Osteoblast (primary cell): ENCODE results near the gene C5orf15. TPM values are rescaled to one million over a fixed set of nuclear protein-coding genes. Genes with fewer than 3 reads are reported as not detected.

Source experiments
- DNase-seq: peaks from one replicate; pipeline ENCODE4 v3.0.0; 2011; ENCODE audit warnings: low spot score, mixed read lengths; ENCODE audit not compliant: insufficient read length; ENCODE audit errors: missing footprints
- H2AFZ ChIP-seq: 2 replicates; pipeline ENCODE4 v1.6.0; 2011; ENCODE audit warnings: mild to moderate bottlenecking, low read length
- H3K27ac ChIP-seq: 2 replicates; pipeline ENCODE4 v1.5.1; 2011; ENCODE audit warnings: mild to moderate bottlenecking, low read depth, low read length, moderate library complexity
- H3K27me3 ChIP-seq: 2 replicates; pipeline ENCODE4 v1.6.0; 2012; ENCODE audit warnings: mild to moderate bottlenecking, control low read depth, inconsistent platforms, low read length, moderate library complexity; ENCODE audit not compliant: insufficient read depth
- H3K36me3 ChIP-seq: 2 replicates; pipeline ENCODE4 v1.5.1; 2011; ENCODE audit warnings: mild to moderate bottlenecking, low read length, control low read depth, moderate library complexity; ENCODE audit not compliant: insufficient read depth
- H3K4me1 ChIP-seq: 2 replicates; pipeline ENCODE4 v1.5.1; 2011; ENCODE audit warnings: mild to moderate bottlenecking, low read length, control low read depth, moderate library complexity; ENCODE audit not compliant: insufficient read depth
- H3K4me2 ChIP-seq: 2 replicates; pipeline ENCODE4 v1.6.0; 2011; ENCODE audit warnings: mild to moderate bottlenecking, low read length; ENCODE audit not compliant: insufficient read depth
- H3K4me3 ChIP-seq: fragments of 200-600 bp; sonication (generic); 3 replicates; pipeline ENCODE4 v1.5.1; 2012; ENCODE audit warnings: mild to moderate bottlenecking, low read length, inconsistent platforms; ENCODE audit not compliant: insufficient read depth
- H3K79me2 ChIP-seq: 2 replicates; pipeline ENCODE4 v1.6.0; 2012; ENCODE audit warnings: mild to moderate bottlenecking, low read length, control low read depth, inconsistent platforms; ENCODE audit not compliant: insufficient read depth
- H3K9me3 ChIP-seq: 2 replicates; pipeline ENCODE4 v1.5.1; 2011; ENCODE audit warnings: low read depth, low read length, control low read depth
- H4K20me1 ChIP-seq: 2 replicates; pipeline ENCODE4 v1.6.0; 2012; ENCODE audit warnings: mild to moderate bottlenecking, low read length, control low read depth; ENCODE audit not compliant: insufficient read depth
- total RNA-seq: library from RNA; depleted of rRNA; stranded (reverse); fragments of >200 nt; gene quantifications from 2 replicates; pipeline ENCODE4 v1.2.3, GENCODE V29; 2012
- TF ChIP-seq, protein P1 (sequence below): IDR thresholded peaks from 2 replicates; pipeline ENCODE4 v1.5.1; 2011; ENCODE audit warnings: mild to moderate bottlenecking, low read depth, low read length, moderate library complexity; ENCODE audit errors: extremely low read depth

C5orf15 gene
- total RNA-seq, 1 donor = 68.4 TPM

GRCh38 chr5:134000091-134000511 is 31.7 kb upstream of the C5orf15 start:
- Histone ChIP-seq H2AFZ (no peak overlapping the region), H3K36me3 (peaks cover 24% of the 10 kb centered on the region), H3K79me2 (peaks cover 88% of the 10 kb centered on the region), H3K9me3 (no peaks in the 10 kb centered on the region), H3K4me1 (peaks cover 27% of the 10 kb centered on the region), H3K27me3 (no peaks in the 10 kb centered on the region), H3K4me2 (no peak overlapping the region), H3K27ac (peak overlapping the region; percentile 12), H4K20me1 (peaks cover 83% of the 10 kb centered on the region), H3K4me3 (no peak overlapping the region)
- TF ChIP-seq, protein P1, sequence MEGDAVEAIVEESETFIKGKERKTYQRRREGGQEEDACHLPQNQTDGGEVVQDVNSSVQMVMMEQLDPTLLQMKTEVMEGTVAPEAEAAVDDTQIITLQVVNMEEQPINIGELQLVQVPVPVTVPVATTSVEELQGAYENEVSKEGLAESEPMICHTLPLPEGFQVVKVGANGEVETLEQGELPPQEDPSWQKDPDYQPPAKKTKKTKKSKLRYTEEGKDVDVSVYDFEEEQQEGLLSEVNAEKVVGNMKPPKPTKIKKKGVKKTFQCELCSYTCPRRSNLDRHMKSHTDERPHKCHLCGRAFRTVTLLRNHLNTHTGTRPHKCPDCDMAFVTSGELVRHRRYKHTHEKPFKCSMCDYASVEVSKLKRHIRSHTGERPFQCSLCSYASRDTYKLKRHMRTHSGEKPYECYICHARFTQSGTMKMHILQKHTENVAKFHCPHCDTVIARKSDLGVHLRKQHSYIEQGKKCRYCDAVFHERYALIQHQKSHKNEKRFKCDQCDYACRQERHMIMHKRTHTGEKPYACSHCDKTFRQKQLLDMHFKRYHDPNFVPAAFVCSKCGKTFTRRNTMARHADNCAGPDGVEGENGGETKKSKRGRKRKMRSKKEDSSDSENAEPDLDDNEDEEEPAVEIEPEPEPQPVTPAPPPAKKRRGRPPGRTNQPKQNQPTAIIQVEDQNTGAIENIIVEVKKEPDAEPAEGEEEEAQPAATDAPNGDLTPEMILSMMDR = no peak
- DNase-seq = no peak

DNA sequence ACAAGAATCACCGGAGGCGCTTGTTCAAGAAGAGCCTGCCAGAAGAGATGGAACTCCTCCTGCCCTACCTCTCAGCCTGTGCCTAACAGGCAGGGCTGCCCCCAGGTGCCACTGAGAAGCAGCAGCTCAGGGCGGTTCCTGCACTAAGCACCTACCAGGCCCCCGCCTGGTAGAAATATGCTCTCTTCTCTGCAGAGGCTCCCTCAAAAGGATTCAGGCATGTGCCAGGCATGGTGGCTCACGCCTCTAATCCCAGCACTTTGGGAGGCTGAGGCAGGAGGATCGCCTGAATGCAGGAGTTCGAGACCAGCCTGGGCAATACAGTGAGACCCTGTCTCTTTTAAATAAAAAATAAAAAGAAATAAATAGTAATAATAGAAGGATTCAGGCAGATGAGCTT is 30.4 kb upstream of the C5orf15 start:
- Histone ChIP-seq H3K79me2 (peaks cover 100% of the 10 kb centered on the region), H3K27ac (no peak overlapping the region), H3K4me2 (no peak overlapping the region), H2AFZ (no peak overlapping the region), H4K20me1 (peaks cover 96% of the 10 kb centered on the region), H3K4me3 (no peak overlapping the region), H3K4me1 (peaks cover 40% of the 10 kb centered on the region), H3K36me3 (peaks cover 24% of the 10 kb centered on the region), H3K9me3 (no peaks in the 10 kb centered on the region), H3K27me3 (no peaks in the 10 kb centered on the region)
- TF ChIP-seq, protein P1 = no peak
- DNase-seq = no peak

DNA sequence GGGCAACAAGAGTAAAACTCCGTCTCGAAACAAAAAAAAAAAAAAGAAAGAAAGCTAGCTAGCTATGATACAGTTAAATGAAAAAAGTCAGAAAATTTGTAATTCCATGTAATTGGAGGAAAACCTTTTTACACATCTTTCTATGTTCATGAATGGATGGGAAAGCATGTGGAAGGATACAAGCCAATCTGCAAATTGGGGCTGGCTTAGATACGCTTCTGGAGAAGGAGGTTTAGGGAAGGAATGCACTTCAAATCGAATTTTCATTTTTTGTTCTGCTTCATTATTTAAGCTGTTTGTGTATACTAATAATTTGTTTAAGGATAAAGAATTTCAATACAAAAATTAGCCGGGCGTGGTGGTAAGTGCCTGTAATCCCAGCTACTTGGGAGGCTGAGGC is 29.6 kb upstream of the C5orf15 start:
- no peak overlapping the region for H3K4me3 ChIP-seq
- H3K36me3 ChIP-seq = peaks cover 21% of the 10 kb centered on the region
- H3K4me2 ChIP-seq = no peak overlapping the region
- peaks cover 93% of the 10 kb centered on the region for H4K20me1 ChIP-seq
- H3K27ac ChIP-seq = no peak overlapping the region
- no peak overlapping the region for H2AFZ ChIP-seq
- H3K4me1 ChIP-seq = peaks cover 44% of the 10 kb centered on the region
- H3K27me3 ChIP-seq = no peaks in the 10 kb centered on the region
- H3K79me2 ChIP-seq = peaks cover 100% of the 10 kb centered on the region
- TF ChIP-seq, protein P1 = no peak
- no peaks in the 10 kb centered on the region for H3K9me3 ChIP-seq
- DNase-seq = no peak

DNA sequence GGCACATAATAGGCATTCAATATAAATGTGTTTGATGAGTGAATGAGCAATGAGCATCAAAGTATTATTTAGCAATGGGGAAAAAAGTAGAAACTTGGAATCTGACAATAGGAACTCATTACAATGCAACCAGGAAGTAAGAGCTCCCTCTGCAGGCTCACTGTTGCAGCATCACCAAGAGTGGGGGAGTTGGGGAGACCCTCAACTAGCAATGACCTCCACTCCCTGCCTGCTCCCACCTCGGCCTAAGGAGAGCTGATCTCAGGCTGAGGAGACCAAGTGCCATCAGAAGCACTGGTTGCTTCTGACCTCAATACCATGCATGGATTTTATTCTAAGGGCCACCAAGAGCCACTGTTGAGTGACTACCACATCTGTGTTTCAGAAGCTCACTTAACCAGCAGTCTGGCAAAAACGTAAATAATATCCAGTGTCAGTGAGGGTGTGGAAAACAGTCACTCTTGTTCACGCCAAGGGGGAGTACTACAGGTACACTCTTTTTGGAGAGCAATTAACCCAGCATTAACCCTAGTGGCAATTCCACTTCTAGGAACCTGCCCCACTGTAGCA is 28.3 kb upstream of the C5orf15 start:
- no peak overlapping the region for H3K27ac ChIP-seq
- no peak overlapping the region for H3K4me2 ChIP-seq
- TF ChIP-seq, protein P1 = peak; percentile 64
- H3K79me2 ChIP-seq = peaks cover 99% of the 10 kb centered on the region
- H3K36me3 ChIP-seq = peaks cover 16% of the 10 kb centered on the region
- H4K20me1 ChIP-seq = peaks cover 89% of the 10 kb centered on the region
- H3K4me3 ChIP-seq = no peak overlapping the region
- no peaks in the 10 kb centered on the region for H3K9me3 ChIP-seq
- DNase-seq = no peak
- no peaks in the 10 kb centered on the region for H3K27me3 ChIP-seq
- H2AFZ ChIP-seq = no peak overlapping the region
- peaks cover 38% of the 10 kb centered on the region for H3K4me1 ChIP-seq
